ENCODE results near the gene HIP1. TPM values are rescaled to one million over a fixed set of nuclear protein-coding genes. Genes with fewer than 3 reads are reported as not detected.

Gene HIP1
- total RNA-seq, 1 donor from 2014 or later = 12.4 TPM

GRCh38 chr7:75630549-75630948 lies 108.2 kb downstream of the HIP1 start:
- DNase-seq (ENCODE audit: low read depth) = no peak
- Histone ChIP-seq H3K4me3 (ENCODE audit: low read depth, low read length) (no peak overlapping the region), H3K27me3 (ENCODE audit: control insufficient read depth, insufficient read depth, low read length) (no peaks in the 10 kb centered on the region), H3K36me3 (ENCODE audit: control insufficient read depth, insufficient read depth, low read length) (no peaks in the 10 kb centered on the region)
- TF ChIP-seq, protein P1, sequence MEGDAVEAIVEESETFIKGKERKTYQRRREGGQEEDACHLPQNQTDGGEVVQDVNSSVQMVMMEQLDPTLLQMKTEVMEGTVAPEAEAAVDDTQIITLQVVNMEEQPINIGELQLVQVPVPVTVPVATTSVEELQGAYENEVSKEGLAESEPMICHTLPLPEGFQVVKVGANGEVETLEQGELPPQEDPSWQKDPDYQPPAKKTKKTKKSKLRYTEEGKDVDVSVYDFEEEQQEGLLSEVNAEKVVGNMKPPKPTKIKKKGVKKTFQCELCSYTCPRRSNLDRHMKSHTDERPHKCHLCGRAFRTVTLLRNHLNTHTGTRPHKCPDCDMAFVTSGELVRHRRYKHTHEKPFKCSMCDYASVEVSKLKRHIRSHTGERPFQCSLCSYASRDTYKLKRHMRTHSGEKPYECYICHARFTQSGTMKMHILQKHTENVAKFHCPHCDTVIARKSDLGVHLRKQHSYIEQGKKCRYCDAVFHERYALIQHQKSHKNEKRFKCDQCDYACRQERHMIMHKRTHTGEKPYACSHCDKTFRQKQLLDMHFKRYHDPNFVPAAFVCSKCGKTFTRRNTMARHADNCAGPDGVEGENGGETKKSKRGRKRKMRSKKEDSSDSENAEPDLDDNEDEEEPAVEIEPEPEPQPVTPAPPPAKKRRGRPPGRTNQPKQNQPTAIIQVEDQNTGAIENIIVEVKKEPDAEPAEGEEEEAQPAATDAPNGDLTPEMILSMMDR (IDR thresholded peaks at IDR 0.05; ENCODE audit: insufficient read depth, low read length, poor library complexity, severe bottlenecking) = no peak

GRCh38 chr7:75629044-75629443 lies 109.7 kb downstream of the HIP1 start:
- no peak for DNase-seq (ENCODE audit: low read depth)
- Histone ChIP-seq H3K27me3 (ENCODE audit: control insufficient read depth, insufficient read depth, low read length) (no peaks in the 10 kb centered on the region), H3K36me3 (ENCODE audit: control insufficient read depth, insufficient read depth, low read length) (no peaks in the 10 kb centered on the region), H3K4me3 (ENCODE audit: low read depth, low read length) (no peak overlapping the region)
- TF ChIP-seq, protein P1 (IDR thresholded peaks at IDR 0.05; ENCODE audit: insufficient read depth, low read length, poor library complexity, severe bottlenecking) = no peak

- H3K36me3 ChIP-seq (ENCODE audit: control insufficient read depth, insufficient read depth, low read length) = no peaks in the 10 kb centered on the region
- no peak overlapping the region for H3K4me3 ChIP-seq (ENCODE audit: low read depth, low read length)
- no peak for DNase-seq (ENCODE audit: low read depth)
- TF ChIP-seq, protein P1 (IDR thresholded peaks at IDR 0.05; ENCODE audit: insufficient read depth, low read length, poor library complexity, severe bottlenecking) = no peak
- H3K27me3 ChIP-seq (ENCODE audit: control insufficient read depth, insufficient read depth, low read length) = no peaks in the 10 kb centered on the region
These were observed 110.7 kb downstream of the HIP1 start for GRCh38 chr7:75628055-75628454.

- H3K27me3 ChIP-seq (ENCODE audit: control insufficient read depth, insufficient read depth, low read length) = no peaks in the 10 kb centered on the region
- DNase-seq (ENCODE audit: low read depth) = no peak
- H3K4me3 ChIP-seq (ENCODE audit: low read depth, low read length) = no peak overlapping the region
- TF ChIP-seq, protein P1 (IDR thresholded peaks at IDR 0.05; ENCODE audit: insufficient read depth, low read length, poor library complexity, severe bottlenecking) = no peak
- H3K36me3 ChIP-seq (ENCODE audit: control insufficient read depth, insufficient read depth, low read length) = no peaks in the 10 kb centered on the region
These were observed 111.8 kb downstream of the HIP1 start for GRCh38 chr7:75626954-75627353.

DNA sequence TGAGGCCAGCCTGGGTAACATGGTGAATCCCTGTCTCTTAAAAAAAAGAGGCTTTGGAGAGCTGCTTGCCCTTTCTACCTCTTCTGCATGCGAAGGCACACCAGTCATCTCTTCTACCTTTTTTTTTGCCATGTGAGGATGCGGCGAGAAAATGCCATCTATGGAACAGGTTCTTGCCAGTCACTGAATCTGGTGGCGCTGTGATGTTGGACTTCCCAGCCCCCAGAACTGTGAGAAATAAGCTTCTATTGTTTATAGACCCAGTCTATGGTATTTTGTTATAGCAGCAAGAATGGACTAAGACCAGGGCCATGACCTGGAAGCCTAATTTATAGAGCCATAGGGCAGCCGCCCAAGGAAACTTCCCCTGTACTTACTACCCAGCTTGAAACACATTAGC lies 112.9 kb downstream of the HIP1 start:
- TF ChIP-seq, protein P1 (IDR thresholded peaks at IDR 0.05; ENCODE audit: insufficient read depth, low read length, poor library complexity, severe bottlenecking) = no peak

DNA sequence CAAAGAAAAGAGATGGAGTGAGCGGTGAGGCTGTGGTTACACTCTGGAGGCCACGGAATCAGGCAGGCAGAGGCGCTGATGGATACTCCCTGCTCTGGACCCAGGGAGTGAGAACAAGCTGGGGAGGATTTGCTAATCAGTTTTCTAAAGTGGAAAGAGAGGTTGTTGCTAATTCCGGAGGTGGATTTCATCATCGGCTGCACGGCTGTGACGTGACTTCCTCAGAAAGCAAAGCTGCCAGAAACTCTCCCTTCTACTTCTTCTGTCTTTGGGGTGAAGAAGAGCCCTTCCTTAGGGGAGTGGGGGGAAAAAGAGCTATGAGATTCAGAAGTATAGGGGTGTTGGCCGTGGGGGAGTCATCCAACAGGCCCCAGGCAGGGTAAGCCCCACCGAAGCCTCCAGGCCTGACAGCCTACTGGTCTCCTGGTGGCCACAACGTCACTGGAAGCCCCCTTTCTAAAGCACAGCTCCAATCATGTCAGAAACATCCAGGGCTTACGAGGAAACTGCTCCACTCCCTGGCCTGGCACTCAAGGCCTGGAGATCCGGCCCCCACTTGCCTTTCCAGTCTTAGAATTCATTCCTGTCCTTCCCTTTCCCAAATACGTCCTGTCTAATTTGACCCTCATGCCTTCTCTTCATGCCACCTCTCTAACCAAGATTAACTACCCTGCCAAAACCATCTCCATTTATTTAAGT lies 114.5 kb downstream of the HIP1 start:
- DNase-seq (ENCODE audit: low read depth) = no peak
- Histone ChIP-seq H3K4me3 (ENCODE audit: low read depth, low read length) (no peak overlapping the region), H3K27me3 (ENCODE audit: control insufficient read depth, insufficient read depth, low read length) (no peaks in the 10 kb centered on the region), H3K36me3 (ENCODE audit: control insufficient read depth, insufficient read depth, low read length) (no peaks in the 10 kb centered on the region)
- TF ChIP-seq, protein P1 (IDR thresholded peaks at IDR 0.05; ENCODE audit: insufficient read depth, low read length, poor library complexity, severe bottlenecking) = no peak

More for the DNA sequence above, 112.9 kb downstream of the HIP1 start:
- Histone ChIP-seq H3K27me3 (ENCODE audit: control insufficient read depth, insufficient read depth, low read length) (no peaks in the 10 kb centered on the region), H3K4me3 (ENCODE audit: low read depth, low read length) (no peak overlapping the region), H3K36me3 (ENCODE audit: control insufficient read depth, insufficient read depth, low read length) (no peaks in the 10 kb centered on the region)
- DNase-seq (ENCODE audit: low read depth) = no peak

Measured in kidney epithelial cell (primary cell).